HG02870 (cell line): ENCODE measurements around the gene RBM3.
A peak's percentile ranks its signal among the peaks of the same experiment; 100 is the strongest.
"Not testable (repeated sequence)": the region's sequence is repeated elsewhere in the genome, so short reads cannot be mapped to it uniquely, and the experiment has no call there.

Experiments
- ATAC-seq: cut with Tn5 transposase; IDR thresholded peaks from one replicate; pipeline ENCODE4 v1.9.1; 2021; ENCODE audit warnings: mild to moderate bottlenecking, moderate library complexity; ENCODE audit not compliant: unreplicated experiment

RBM3 gene

GRCh38 chrX:48574270-48575266, at the start of gene RBM3:
Gene RBM3, plus strand, starts transcription at chrX:48574484. Its CDS starts 697 bp downstream, at chrX:48575181.
- ATAC-seq = peak; percentile 62

GRCh38 chrX:48525853-48526252, 48.4 kb upstream of the RBM3 start:
- ATAC-seq = not testable (repeated sequence)

GRCh38 chrX:48530736-48531135, 43.5 kb upstream of the RBM3 start:
- ATAC-seq = no peak

- ATAC-seq = no peak
Measured at GRCh38 chrX:48531358-48531959, 42.8 kb upstream of the RBM3 start.

GRCh38 chrX:48532161-48532560, 42.1 kb upstream of the RBM3 start:
- no peak for ATAC-seq

- ATAC-seq = no peak
Measured at GRCh38 chrX:48533165-48533564, 41.1 kb upstream of the RBM3 start.

GRCh38 chrX:48538641-48539344, 35.5 kb upstream of the RBM3 start:
- no peak for ATAC-seq

- peak; percentile 79 for ATAC-seq
Measured at GRCh38 chrX:48539345-48540027, 34.8 kb upstream of the RBM3 start, which contains the start of gene TBC1D25. Gene TBC1D25, plus strand, starts transcription at chrX:48539714. Its CDS starts 84 bp downstream, at chrX:48539798.

GRCh38 chrX:48540028-48540375, 34.3 kb upstream of the RBM3 start:
- ATAC-seq = peak; percentile 33

GRCh38 chrX:48540480-48540879, 33.8 kb upstream of the RBM3 start:
- no peak for ATAC-seq

- ATAC-seq = no peak
Measured at GRCh38 chrX:48541140-48541814, 33.0 kb upstream of the RBM3 start.

GRCh38 chrX:48548871-48549270, 25.4 kb upstream of the RBM3 start:
- ATAC-seq = no peak

- ATAC-seq = not testable (repeated sequence)
Measured at GRCh38 chrX:48555731-48556325, 18.5 kb upstream of the RBM3 start.

GRCh38 chrX:48558271-48558670, 16.0 kb upstream of the RBM3 start:
- ATAC-seq = no peak

- no peak for ATAC-seq
Measured at GRCh38 chrX:48559636-48560035, 14.6 kb upstream of the RBM3 start.

- no peak for ATAC-seq
Measured at GRCh38 chrX:48560056-48560455, 14.2 kb upstream of the RBM3 start.

- ATAC-seq = no peak
Measured at GRCh38 chrX:48560681-48561080, 13.6 kb upstream of the RBM3 start.

GRCh38 chrX:48569958-48570357, 4.3 kb upstream of the RBM3 start:
- peak; percentile 46 for ATAC-seq

GRCh38 chrX:48573690-48574269, 504 bp upstream of the RBM3 start:
- no peak for ATAC-seq
